G401 (cell line): Measurements from ENCODE around the gene CNTNAP5. TPM values are rescaled to one million over a fixed set of nuclear protein-coding genes. Genes with fewer than 3 reads are reported as not detected.

Source experiments
- DNase-seq: peaks from one replicate; pipeline ENCODE4 v3.0.0-alpha.2; 2015; ENCODE audit warnings: low spot score
- in situ Hi-C: cut with HindIII; loops from 2 replicates; pipeline ENCODE4 v1.10.0; 2016; ENCODE audit warnings: low sequenced_read_pairs, mixed read lengths
- total RNA-seq: library from RNA; depleted of rRNA; stranded (reverse); fragments of >200 nt; shearing (Covaris generic); gene quantifications from 2 replicates; pipeline ENCODE4 v1.2.3, GENCODE V29; 2014

CNTNAP5 gene
- total RNA-seq, 1 experiment from 2014 or later = not detected

DNA sequence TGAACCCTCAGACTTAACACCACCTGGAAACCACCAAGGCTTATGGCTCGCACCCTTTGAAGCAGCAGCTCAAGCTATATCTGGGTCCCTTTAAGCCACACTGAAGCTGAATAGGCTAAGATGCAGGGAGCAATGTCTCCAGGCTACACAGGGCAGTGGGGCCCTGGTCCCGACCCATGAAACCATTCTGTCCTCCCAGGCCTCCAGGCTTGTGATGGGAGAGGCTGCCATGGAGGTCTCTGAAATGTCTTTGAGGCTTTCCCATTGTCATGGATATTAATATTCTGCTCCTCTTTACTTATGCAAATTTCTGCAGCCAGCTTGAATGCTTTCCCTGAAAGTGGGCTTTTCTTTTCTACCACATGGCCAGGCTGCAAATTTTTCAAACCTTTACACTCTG, 608.7 kb downstream of the CNTNAP5 start:
- in situ Hi-C loops = no loop called here

GRCh38 chr2:124639524-124639923, 614.4 kb downstream of the CNTNAP5 start:
- in situ Hi-C loops = no loop called here
- DNase-seq = no peak

More for the DNA sequence above, 608.7 kb downstream of the CNTNAP5 start:
- no peak for DNase-seq

DNA sequence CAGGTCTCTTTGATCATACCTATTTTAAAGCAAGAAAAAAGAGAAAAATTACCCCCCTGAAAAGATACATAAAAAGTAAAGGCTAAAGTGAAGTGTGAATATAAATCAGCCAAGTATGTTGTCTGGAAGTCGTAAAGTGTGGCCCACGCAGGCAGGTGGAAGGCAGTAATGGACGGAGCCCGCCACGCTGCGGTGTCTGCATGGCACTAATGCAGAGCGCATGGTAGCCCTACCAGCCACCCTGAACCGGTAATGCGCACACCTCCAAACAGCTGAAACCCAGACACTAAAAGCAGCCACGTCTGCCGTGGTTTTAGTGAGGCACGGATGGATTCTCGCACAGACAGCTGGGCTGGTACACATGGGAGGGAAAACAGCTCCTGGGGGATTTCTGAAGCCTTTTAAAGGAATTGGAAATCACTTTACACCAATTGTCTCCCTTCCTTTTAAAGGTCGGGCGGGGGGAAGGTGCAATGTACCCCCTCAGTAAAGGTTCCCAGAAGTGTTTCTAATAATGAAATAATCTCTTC, 615.2 kb downstream of the CNTNAP5 start:
- in situ Hi-C loops = no loop called here

DNA sequence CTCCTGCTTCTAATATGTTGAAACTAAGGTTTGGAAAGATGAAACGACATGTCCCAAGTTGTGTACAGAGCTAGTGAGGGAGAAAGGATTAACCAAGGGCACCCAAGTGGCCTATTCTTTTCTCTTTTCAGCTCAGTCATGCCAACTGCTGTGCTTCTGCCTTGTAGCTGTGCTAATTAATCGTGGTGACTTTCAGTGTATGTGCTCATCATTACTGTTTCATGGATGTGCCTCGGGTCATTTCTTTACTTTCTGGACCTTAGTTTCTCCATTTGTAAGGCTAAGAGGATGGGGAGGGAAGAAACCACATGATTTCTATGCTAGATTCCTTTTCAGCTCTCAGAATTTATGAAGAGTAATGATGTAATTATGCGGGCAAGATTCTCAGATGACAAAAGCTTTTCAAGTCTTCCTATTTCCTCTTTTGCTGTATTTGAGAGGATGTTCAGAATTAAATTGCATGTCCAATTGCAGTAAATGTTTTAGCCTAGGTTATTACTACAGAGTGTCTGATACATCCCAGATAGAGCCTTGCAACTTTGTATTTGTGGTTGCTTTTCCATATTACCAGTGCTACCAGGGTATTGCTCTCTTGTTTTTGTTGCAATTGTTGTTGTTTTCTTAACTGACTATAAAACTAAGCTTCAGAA, 621.2 kb downstream of the CNTNAP5 start:
- in situ Hi-C loops = no loop called here
- DNase-seq = no peak

More for the DNA sequence above, 615.2 kb downstream of the CNTNAP5 start:
- no peak for DNase-seq

- in situ Hi-C loops = no loop called here
Measured at GRCh38 chr2:124647245-124647644, 622.2 kb downstream of the CNTNAP5 start.

DNA sequence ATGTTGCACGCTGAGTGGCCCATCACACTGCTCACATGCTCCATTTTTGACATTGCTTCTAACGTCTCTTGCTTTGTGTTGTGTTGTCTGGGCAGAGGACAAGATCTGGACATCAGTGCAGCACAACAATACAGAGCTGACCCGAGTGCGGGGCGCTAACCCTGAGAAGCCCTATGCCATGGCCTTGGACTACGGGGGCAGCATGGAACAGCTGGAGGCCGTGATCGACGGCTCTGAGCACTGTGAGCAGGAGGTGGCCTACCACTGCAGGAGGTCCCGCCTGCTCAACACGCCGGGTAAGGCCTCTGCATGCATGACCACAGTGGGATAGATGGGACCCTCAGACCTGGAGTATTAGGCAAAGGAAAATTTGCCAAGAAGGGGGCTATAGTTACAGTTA, 622.6 kb downstream of the CNTNAP5 start:
- DNase-seq = no peak
- in situ Hi-C loops = no loop called here

More at GRCh38 chr2:124647245-124647644, 622.2 kb downstream of the CNTNAP5 start:
- DNase-seq = no peak

DNA sequence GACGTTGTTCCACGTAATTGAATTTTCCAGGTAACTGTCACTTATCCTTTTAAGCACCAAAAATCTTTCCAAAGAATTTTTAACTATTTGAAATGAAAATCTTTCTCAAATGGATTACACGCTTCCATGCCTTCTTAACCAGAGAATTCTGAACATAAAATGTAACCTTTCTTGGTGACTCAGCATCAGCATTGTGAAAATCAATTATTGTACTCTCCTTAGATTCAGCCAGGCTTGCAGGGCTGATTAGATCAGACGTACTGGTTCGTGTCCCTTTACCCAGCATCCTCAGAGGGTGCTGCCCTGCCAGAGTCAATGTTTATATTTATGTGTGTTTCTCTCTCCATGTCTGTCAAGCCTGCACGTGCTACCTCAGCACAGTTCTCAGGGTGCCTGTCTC, 623.9 kb downstream of the CNTNAP5 start:
- in situ Hi-C loops = no loop called here
- no peak for DNase-seq

DNA sequence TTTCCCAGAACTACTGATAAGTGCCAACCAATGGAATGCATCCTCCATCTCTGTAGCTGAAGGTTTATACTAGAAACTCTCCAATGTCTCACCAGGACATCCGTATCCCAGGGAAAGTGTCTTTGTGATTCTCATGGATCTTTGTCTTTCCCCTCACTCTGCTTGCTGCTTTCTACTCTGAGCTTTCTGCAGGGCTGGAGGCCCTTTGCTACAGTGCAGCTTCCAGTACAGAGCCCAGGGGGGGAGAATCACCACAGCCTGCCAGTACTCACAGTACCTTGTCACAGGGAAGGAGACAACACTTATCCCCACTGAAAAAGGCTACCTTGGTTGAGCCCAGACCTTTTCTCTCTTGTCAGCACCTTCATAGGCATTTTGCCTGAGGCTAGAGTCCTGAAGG, 627.0 kb downstream of the CNTNAP5 start:
- DNase-seq = no peak
- in situ Hi-C loops = no loop called here

DNA sequence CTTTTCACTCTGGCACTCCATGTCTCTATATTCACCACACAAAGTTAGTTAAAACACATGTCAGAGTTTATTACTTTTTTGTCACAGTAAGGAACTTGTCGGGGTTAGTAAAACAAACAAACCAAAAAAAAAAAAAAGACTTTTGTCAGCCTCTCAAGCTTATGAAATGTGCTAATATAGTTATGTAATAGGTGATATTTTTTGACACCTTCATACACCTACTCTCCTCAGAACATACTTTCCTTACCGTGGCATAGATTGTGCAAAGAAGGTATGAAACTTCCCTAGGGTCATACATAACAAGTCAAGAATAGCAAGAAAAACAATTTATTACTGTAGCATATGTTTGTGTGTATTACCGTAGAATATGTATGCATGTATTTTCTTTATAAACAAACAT, 633.3 kb downstream of the CNTNAP5 start:
- no peak for DNase-seq
- in situ Hi-C loops = no loop called here

DNA sequence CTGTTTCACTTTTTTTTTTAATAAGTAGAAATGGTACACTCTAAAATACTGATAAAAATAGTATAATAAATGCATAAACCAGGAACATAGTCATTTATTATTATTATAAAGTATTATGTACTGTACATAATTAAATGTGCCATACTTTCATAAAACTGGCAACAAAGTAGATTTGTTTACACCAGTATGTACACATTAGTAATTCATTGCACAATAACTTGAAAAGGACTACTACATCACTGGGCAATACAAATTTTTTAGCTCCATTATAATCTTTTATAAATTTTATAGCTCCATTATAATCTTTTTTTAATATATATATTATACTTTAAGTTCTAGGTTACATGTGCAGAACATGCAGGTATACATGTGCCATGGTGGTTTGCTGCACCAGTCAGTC, 636.5 kb downstream of the CNTNAP5 start:
- no peak for DNase-seq
- in situ Hi-C loops = no loop called here

- in situ Hi-C loops = no loop called here
- no peak for DNase-seq
Measured at GRCh38 chr2:124662946-124663644, 638.0 kb downstream of the CNTNAP5 start.

GRCh38 chr2:124663645-124663997, 638.5 kb downstream of the CNTNAP5 start:
- no peak for DNase-seq
- in situ Hi-C loops = no loop called here

DNA sequence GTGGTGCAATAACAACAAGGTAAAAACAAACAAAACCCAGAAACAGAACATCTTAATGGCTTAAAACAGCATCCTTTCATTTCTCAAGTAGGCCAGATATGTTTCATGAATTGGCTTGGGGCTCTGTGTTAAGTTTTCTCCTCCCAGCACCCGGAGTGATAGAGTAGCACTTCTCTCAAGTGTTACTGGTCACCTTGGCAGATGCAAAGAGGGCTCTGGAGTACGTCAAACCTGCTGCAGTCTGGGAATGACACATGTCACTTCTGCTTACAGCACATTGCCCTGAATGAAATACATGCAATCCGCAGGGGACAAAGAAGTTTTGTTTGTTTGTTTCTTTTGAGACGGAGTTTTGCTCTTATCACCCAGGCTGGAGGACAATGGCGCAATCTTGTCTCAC, 639.3 kb downstream of the CNTNAP5 start:
- in situ Hi-C loops = no loop called here
- no peak for DNase-seq

- no peak for DNase-seq
- in situ Hi-C loops = no loop called here
Measured at GRCh38 chr2:124666976-124667375, 641.9 kb downstream of the CNTNAP5 start.

DNA sequence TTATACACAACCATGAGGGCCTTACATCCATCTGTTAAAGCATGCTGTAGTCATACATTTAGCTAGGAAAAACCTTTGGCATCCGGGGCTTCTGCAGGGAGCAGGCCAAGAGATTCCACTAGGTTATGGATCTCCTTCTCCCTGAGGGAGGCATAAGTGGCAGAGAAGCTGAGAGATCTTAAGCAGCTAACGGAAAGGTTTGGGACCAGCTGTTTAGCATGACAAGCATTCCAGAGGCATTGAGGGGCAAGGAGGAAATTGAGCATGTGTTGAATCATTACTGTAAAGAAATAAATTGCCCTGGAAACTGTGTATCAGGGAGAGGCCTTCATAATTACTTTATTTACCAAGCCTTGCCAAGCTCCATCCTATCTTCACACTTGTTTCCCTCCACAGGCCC, 643.1 kb downstream of the CNTNAP5 start:
- no peak for DNase-seq
- in situ Hi-C loops = no loop called here

GRCh38 chr2:124670187-124670586, 645.1 kb downstream of the CNTNAP5 start:
- in situ Hi-C loops = no loop called here
- DNase-seq = no peak

DNA sequence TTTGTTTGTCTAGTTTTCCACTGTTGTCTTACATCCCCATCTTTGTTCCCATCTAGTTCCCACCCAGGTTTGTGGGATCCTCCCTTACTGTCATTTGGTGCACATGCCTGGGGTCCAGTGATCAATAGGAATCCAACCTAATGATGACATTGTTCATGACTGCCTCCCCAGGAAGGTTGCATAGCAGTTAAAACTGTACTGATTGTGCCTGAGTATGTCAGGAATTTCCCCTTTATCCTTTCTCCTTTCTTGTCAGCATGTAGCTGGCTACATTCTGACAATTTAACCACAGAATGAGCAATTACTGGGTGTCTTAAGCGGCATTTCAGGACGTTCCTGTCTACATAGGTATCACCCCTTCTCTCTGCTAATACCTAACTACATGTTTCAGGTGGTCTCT, 653.0 kb downstream of the CNTNAP5 start:
- in situ Hi-C loops = no loop called here
- no peak for DNase-seq

GRCh38 chr2:124683536-124684428, 658.7 kb downstream of the CNTNAP5 start:
- in situ Hi-C loops = no loop called here
- no peak for DNase-seq

DNA sequence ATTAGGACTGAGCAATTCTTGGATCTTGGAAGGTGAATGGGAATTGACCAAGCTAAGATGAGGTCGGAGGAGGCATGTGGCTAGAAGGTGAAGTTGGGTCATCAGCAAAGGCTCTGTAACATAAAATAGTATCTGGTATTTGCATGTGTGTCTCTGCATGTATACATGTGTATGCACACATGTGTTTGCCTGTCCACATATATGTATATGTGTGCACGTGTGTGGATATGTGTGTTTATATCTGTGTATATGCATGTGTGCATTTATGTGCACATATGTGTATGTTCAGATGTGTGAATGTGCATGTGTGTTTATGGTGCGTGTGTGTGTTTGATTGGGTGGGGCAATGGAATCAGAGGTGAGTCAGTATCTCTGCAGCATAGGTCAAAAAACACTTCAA, 664.3 kb downstream of the CNTNAP5 start:
- no peak for DNase-seq
- in situ Hi-C loops = no loop called here

DNA sequence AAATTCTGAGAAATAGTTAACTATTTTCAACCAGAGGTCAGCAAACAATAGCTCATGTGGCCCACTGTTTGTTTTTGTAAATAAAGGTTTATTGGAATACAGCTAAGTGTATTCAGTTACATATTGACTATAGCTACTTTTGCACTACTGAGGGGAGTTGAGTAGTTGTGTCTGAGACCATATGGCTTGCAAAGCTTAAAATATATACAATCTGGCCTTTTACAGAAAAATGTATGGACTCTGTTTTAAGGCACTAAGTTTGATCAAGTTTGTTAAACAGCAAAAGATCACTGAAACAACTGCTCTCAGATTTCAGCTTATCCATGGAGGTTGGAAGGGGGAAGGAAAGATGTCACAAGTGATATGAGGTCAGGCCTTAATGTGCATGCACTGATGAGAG, 667.1 kb downstream of the CNTNAP5 start:
- in situ Hi-C loops = no loop called here
- DNase-seq = no peak
